Muscle layer of duodenum (tissue), 2 donors: ENCODE results near the gene CRELD2.
A peak's percentile ranks its signal among the peaks of the same experiment; 100 is the strongest.

Source experiments
- H3K27ac ChIP-seq: one replicate; pipeline ENCODE4 v1.7.0; 2013; ENCODE audit warnings: mild to moderate bottlenecking, low read length
- H3K27me3 ChIP-seq: one replicate; pipeline ENCODE4 v1.7.0; 2013; ENCODE audit warnings: low read depth, mild to moderate bottlenecking, control low read depth, low read length
- H3K36me3 ChIP-seq, 2 donors: one replicate each; pipeline ENCODE4 v1.7.0; 2013; ENCODE audit warnings: low read length in 2 of 2, control low read depth in 1 of 2, mild to moderate bottlenecking in 1 of 2; ENCODE audit not compliant: insufficient read depth in 2 of 2, control insufficient read depth in 1 of 2
- H3K4me1 ChIP-seq, 2 donors: one replicate each; pipeline ENCODE4 v1.7.0; 2013; ENCODE audit warnings: low read length in 2 of 2, mild to moderate bottlenecking in 2 of 2, control low read depth in 1 of 2, moderate library complexity in 1 of 2; ENCODE audit not compliant: insufficient read depth in 2 of 2, control insufficient read depth in 1 of 2
- H3K4me3 ChIP-seq, 2 donors: one replicate each; pipeline ENCODE4 v1.7.0; 2013; ENCODE audit warnings: low read length in 2 of 2, low read depth in 1 of 2, mild to moderate bottlenecking in 1 of 2
- H3K9me3 ChIP-seq, 2 donors: one replicate each; pipeline ENCODE4 v1.7.0; 2013; ENCODE audit warnings: low read length in 2 of 2, control low read depth in 1 of 2, mild to moderate bottlenecking in 1 of 2; ENCODE audit not compliant: control insufficient read depth in 1 of 2
- donor health status: healthy.

CRELD2 gene

GRCh38 chr22:49926916-49927315 is 8.5 kb downstream of the CRELD2 start:
- Histone ChIP-seq H3K27ac (no peak overlapping the region), H3K9me3 (no peaks in the 10 kb centered on the region), H3K36me3 (peaks cover 4 to 12% of the 10 kb centered on the region in 2 donors), H3K27me3 (no peaks in the 10 kb centered on the region), H3K4me1 (peaks cover 0 to 5% of the 10 kb centered on the region in 2 donors), H3K4me3 (no peak overlapping the region)

GRCh38 chr22:49927483-49928184 is 9.2 kb downstream of the CRELD2 start:
- no peaks in the 10 kb centered on the region for H3K27me3 ChIP-seq
- H3K9me3 ChIP-seq = no peaks in the 10 kb centered on the region
- no peak overlapping the region for H3K4me3 ChIP-seq
- H3K36me3 ChIP-seq = peaks cover 4 to 8% of the 10 kb centered on the region in 2 donors
- H3K27ac ChIP-seq = no peak overlapping the region
- H3K4me1 ChIP-seq = peaks cover 0 to 5% of the 10 kb centered on the region in 2 donors

GRCh38 chr22:49928185-49928495 is 9.7 kb downstream of the CRELD2 start:
- Histone ChIP-seq H3K9me3 (no peaks in the 10 kb centered on the region), H3K27me3 (no peaks in the 10 kb centered on the region), H3K27ac (no peak overlapping the region), H3K4me1 (peaks cover 0 to 5% of the 10 kb centered on the region in 2 donors), H3K36me3 (peaks cover 4 to 8% of the 10 kb centered on the region in 2 donors), H3K4me3 (no peak overlapping the region)

- Histone ChIP-seq H3K9me3 (no peaks in the 10 kb centered on the region), H3K36me3 (peaks cover 4 to 8% of the 10 kb centered on the region in 2 donors), H3K27ac (no peak overlapping the region), H3K27me3 (no peaks in the 10 kb centered on the region), H3K4me3 (no peak overlapping the region), H3K4me1 (peaks cover 0 to 11% of the 10 kb centered on the region in 2 donors)
These were observed 10.2 kb downstream of the CRELD2 start for GRCh38 chr22:49928555-49929210.

- Histone ChIP-seq H3K27ac (no peak overlapping the region), H3K4me3 (no peak overlapping the region), H3K9me3 (no peaks in the 10 kb centered on the region), H3K27me3 (no peaks in the 10 kb centered on the region), H3K36me3 (peaks cover 4 to 8% of the 10 kb centered on the region in 2 donors), H3K4me1 (peaks cover 0 to 11% of the 10 kb centered on the region in 2 donors)
These were observed 11.0 kb downstream of the CRELD2 start for GRCh38 chr22:49929211-49929979.

- H3K4me3 ChIP-seq = no peak overlapping the region
- no peak overlapping the region for H3K27ac ChIP-seq
- no peaks in the 10 kb centered on the region for H3K27me3 ChIP-seq
- H3K36me3 ChIP-seq = peaks cover 4 to 8% of the 10 kb centered on the region in 2 donors
- H3K4me1 ChIP-seq = peaks cover 0 to 15% of the 10 kb centered on the region in 2 donors
- H3K9me3 ChIP-seq = no peaks in the 10 kb centered on the region
These were observed 11.7 kb downstream of the CRELD2 start for GRCh38 chr22:49929994-49930575.

GRCh38 chr22:49930596-49931412 is 12.4 kb downstream of the CRELD2 start:
- peaks cover 0 to 15% of the 10 kb centered on the region in 2 donors for H3K4me1 ChIP-seq
- no peaks in the 10 kb centered on the region for H3K27me3 ChIP-seq
- peaks cover 4 to 5% of the 10 kb centered on the region in 2 donors for H3K36me3 ChIP-seq
- no peaks in the 10 kb centered on the region for H3K9me3 ChIP-seq
- no peak overlapping the region for H3K4me3 ChIP-seq
- no peak overlapping the region for H3K27ac ChIP-seq

- H3K27me3 ChIP-seq = no peaks in the 10 kb centered on the region
- peak overlapping the region in 1 of 2 donors; percentile 53 for H3K4me3 ChIP-seq
- H3K9me3 ChIP-seq = no peaks in the 10 kb centered on the region
- H3K36me3 ChIP-seq = no peaks in the 10 kb centered on the region
- peaks cover 0 to 32% of the 10 kb centered on the region in 2 donors for H3K4me1 ChIP-seq
- H3K27ac ChIP-seq = peak overlapping the region; percentile 67
These were observed 15.1 kb downstream of the CRELD2 start for GRCh38 chr22:49933236-49934159.

- peaks cover 0 to 32% of the 10 kb centered on the region in 2 donors for H3K4me1 ChIP-seq
- H3K9me3 ChIP-seq = no peaks in the 10 kb centered on the region
- H3K27me3 ChIP-seq = no peaks in the 10 kb centered on the region
- peak overlapping the region in 1 of 2 donors; percentile 53 for H3K4me3 ChIP-seq
- H3K27ac ChIP-seq = peak overlapping the region; percentile 67
- H3K36me3 ChIP-seq = no peaks in the 10 kb centered on the region
These were observed 15.9 kb downstream of the CRELD2 start for GRCh38 chr22:49934160-49934890.
